Measurements from ENCODE around the gene HP.
"Not testable (repeated sequence)": the region's sequence is repeated elsewhere in the genome, so short reads cannot be mapped to it uniquely, and the experiment has no call there.

HP gene

DNA sequence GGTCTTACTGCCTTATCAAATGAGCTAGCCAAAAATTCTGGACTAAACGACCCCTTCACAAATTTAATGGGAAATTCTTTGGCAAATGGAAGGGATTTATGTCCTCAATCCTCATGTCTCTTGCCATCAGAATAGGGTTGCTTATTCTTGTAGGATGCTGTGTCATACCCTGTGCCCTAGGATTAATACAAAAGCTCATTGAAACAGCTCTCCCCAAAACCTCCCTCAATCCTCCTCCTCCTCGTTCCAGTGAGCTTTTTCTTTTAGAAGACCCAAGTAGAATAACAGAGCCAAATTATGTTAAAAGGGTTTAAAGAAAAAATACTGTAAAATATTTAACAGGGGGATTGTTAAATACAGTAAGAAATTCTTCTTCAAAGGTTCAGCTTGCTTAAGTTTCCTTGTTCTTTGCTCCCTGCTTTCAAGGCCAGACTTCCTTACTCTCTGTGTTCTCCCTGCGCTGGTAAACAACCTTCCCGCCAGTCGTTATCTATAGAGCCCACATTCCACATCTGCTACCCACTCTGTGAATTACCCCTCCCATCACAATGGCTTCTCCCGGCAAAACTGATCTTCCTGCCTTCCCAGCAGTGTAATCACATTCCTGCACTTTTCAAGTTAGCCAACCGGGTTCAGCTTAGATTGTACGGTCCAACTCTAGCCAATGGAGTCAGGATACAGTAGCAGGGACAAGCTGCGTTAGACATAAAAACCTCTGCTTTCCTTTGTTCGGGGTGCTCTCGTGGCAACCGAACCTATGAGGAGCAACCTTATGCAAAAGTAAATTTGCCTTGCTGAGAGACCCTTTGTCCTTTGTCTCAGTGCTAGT lies 18.4 kb downstream of the HP start:
- H3K4me3 ChIP-seq (ENCODE audit: low read depth, low read length), result no peak overlapping the region
- no peak for TF ChIP-seq CTCF (IDR thresholded peaks at IDR 0.05; ENCODE audit: low read depth, low read length, missing control alignments)
- DNase-seq (ENCODE audit: low read depth), result no peak

DNA sequence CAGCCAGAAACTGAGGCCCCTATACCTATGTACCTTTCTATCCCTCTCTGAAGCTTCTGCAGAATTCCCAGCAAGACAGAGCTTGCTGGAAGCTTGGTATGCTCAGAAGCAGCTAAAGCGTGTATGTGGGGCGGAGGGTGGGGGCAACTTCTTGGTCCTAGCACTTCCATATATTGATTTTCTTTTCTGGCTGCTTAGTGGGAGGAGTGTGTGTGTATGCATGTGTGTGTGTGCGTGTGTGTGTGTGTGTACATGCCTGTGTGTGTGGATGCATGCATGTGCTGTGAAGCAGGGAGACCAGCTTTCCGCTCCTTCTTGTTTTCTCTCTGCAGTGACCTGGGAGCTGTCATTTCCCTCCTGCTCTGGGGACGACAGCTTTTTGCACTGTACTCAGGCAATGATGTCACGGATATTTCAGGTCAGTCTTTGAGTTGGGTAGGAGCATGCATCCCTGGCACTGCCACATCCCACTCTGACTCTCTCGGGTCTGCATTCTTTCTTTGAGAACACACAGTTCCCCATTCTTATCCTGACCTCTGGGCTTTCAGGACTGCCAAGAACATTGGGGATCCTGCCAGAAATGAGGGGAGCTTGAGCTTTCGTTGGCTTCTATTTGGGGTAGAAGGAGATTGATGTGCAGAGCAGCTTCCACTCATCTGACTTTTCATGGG lies 19.4 kb downstream of the HP start:
- TF ChIP-seq CTCF (IDR thresholded peaks at IDR 0.05; ENCODE audit: low read depth, low read length, missing control alignments), result no peak
- DNase-seq (ENCODE audit: low read depth), result no peak
- H3K4me3 ChIP-seq (ENCODE audit: low read depth, low read length), result no peak overlapping the region

DNA sequence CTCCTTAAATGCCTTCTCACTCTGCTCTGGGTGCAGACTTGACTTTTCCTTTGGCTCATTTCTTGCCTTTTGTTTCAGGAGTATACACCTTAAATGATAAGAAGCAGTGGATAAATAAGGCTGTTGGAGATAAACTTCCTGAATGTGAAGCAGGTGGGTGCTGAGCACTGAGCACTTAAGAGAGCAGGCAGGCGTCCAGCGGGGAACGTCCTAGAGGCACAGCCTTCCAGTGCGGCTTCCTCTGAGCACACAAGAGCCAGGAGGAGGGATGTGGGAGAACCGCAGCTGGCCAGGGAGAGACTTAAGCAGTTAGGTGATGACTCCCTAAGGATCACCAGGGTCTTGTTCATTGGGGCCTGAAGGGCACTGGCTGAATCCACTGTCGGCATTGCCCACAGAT lies 20.8 kb downstream of the HP start:
- not testable (repeated sequence) for H3K4me3 ChIP-seq (ENCODE audit: low read depth, low read length)

GRCh38 chr16:72076991-72077706 lies 22.8 kb downstream of the HP start:
- H3K4me3 ChIP-seq (ENCODE audit: low read depth, low read length); DNase-seq (ENCODE audit: low read depth): not testable (repeated sequence)

More for the DNA sequence above, 20.8 kb downstream of the HP start:
- not testable (repeated sequence) for DNase-seq (ENCODE audit: low read depth)

- TF ChIP-seq CTCF (IDR thresholded peaks at IDR 0.05; ENCODE audit: low read depth, low read length, missing control alignments), result no peak
- no peak for DNase-seq (ENCODE audit: low read depth)
- no peak overlapping the region for H3K4me3 ChIP-seq (ENCODE audit: low read depth, low read length)
Observed at GRCh38 chr16:72083778-72084404, 29.6 kb downstream of the HP start.

GRCh38 chr16:72084445-72084844 lies 30.1 kb downstream of the HP start:
- no peak for TF ChIP-seq CTCF (IDR thresholded peaks at IDR 0.05; ENCODE audit: low read depth, low read length, missing control alignments)
- no peak overlapping the region for H3K4me3 ChIP-seq (ENCODE audit: low read depth, low read length)
- no peak for DNase-seq (ENCODE audit: low read depth)

- no peak for TF ChIP-seq CTCF (IDR thresholded peaks at IDR 0.05; ENCODE audit: low read depth, low read length, missing control alignments)
- H3K4me3 ChIP-seq (ENCODE audit: low read depth, low read length), result no peak overlapping the region
Observed at GRCh38 chr16:72085002-72085401, 30.7 kb downstream of the HP start.

More at GRCh38 chr16:72085002-72085401, 30.7 kb downstream of the HP start:
- no peak for DNase-seq (ENCODE audit: low read depth)
